GM19023 (cell line): Measurements from ENCODE around the gene SNX12.

Experiments used
- ATAC-seq: cut with Tn5 transposase; IDR thresholded peaks from one replicate; pipeline ENCODE4 v1.9.1; 2021; ENCODE audit warnings: mild to moderate bottlenecking, moderate library complexity; ENCODE audit not compliant: unreplicated experiment

Gene SNX12

DNA sequence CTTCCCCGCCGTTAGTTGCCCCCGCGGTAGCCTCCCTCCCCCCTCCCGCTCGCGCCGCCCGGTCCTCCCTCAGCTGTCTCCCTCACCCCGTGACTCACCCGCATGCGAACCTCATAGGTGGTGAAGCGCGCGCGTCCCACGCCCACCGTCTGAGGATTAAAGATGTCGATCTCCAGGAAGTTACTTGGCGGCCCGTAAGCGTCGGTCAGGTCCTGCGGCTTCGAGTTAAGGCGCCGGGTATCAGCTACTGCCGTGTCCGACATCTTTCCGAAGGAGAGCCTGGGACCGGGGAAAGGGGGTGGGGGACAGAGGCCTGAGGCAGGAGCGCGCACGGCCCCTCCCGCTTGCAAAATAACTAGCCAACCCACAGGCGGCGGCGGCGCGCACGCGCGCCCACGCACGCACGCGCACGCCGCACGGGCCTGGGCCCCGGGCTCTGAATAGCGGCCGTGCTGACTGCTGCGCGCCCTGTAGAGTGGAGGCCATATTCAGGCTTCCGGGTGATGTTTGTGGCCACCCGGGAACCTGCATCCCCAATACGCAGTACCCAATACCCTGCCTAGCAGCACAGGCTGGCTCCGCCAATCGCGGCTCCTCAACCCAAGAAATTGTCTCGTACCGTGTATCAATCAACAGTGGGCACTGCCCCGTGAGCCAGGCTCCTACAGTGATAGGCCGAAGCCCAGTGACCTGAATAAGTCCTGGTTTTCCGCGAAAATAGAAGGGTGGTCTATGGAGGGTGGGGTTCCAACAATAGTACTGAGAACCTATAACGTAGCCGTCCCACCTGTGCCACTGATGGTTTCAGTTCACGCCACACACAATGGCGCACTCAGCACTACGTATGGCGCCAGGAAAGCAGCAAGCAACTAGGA lies at the start of gene SNX12:
Gene SNX12, minus strand, starts transcription at position 291 of the 875 bp plus-strand sequence. Its CDS starts 28 bp downstream, at position 263.
- peak; percentile 94 for ATAC-seq

DNA sequence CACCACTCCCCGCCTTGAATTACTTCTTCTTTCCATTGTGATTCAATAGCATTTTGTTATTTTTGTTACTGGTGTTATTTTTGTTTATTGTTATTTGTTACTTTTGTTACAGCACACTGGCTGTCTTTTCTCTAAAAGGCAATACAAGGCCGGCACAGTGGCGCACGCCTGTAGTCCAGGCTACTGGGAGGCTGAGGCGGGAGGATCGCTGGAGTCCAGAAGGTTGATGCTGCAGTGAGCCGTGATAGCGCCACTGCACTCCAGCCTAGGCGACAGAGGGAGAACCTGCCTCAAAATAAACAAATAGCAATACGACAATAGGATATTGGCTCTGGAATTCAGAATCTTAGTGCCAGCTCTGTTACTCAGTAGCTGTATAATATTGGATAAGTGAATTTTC lies 49.2 kb upstream of the SNX12 start:
- no peak for ATAC-seq

DNA sequence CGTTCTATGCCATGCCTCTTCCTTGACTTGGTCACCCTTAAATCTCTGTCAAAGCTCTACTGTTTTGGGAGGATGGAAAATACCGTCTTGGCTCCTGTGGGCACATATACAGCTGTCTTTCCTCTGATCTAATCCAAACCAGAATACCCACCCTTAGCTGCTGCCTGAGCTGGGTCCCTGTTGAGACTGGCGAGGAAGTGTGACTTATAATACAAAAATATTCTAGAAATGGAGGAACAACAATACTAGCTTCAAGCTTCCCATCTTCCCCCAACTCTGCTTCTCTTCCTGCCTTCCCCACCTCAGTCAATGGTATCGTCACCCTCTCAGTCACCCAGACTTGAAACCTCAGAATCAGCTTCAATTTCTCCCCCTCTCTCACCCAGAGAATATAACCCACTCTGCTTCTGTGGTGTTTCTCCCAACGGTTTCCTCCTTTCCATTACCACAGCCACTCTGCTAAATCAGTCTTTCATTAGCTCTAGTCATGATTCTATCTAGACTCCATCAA lies 43.8 kb upstream of the SNX12 start:
- peak; percentile 21 for ATAC-seq

DNA sequence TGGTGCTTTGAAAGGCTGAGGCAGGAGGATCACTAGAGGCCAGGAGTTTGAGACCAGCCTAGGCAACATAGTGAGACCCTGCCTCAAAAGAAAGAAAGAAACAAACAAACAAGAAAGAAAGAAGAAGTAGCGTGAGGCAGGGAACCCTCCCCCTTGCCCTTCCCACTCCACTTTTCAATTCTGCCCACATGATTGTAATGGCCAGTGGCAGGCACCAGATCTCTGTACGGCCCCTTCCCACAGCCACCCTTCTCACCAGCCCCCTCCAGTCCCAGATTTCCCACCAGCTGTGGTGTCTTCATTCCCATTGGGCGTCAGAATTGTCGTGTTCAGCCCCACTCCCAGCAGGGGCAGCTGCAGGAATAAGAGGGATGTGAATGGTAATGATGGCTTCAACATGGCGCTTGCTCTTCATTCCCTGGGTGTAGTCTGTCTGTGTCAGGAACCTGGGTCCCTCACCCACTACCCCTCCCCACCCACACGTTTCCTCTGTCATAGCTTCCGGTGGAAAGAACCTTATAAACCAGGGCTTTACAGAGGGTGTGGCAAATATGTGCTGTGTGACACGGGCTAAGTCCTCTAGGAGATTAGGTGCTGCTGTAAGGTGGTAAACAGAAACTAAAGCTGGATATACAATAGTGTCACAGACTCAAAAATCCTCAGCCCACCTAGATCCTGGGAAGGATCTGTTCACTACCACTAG lies 43.2 kb upstream of the SNX12 start, which contains the start of gene IL2RG:
Gene IL2RG, minus strand, starts transcription at position 437 of the 703 bp plus-strand sequence. Its CDS starts 38 bp downstream, at position 399.
- peak; percentile 92 for ATAC-seq

DNA sequence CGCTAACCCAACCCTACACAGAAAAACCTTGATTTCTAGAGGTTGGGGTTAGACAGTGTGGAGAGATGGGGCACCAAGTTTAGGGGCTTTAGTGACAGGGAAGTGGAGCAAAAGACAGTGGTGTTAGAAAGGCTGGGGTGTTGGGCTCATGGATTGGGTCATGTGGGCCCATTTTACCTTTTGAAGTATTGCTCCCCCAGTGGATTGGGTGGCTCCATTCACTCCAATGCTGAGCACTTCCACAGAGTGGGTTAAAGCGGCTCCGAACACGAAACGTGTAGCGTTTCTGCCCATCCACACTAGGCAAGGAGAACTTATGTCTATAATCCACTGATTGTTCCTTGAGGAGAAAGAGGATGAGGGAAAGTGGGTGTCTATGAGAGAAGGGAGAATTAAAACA lies 40.9 kb upstream of the SNX12 start:
- no peak for ATAC-seq

DNA sequence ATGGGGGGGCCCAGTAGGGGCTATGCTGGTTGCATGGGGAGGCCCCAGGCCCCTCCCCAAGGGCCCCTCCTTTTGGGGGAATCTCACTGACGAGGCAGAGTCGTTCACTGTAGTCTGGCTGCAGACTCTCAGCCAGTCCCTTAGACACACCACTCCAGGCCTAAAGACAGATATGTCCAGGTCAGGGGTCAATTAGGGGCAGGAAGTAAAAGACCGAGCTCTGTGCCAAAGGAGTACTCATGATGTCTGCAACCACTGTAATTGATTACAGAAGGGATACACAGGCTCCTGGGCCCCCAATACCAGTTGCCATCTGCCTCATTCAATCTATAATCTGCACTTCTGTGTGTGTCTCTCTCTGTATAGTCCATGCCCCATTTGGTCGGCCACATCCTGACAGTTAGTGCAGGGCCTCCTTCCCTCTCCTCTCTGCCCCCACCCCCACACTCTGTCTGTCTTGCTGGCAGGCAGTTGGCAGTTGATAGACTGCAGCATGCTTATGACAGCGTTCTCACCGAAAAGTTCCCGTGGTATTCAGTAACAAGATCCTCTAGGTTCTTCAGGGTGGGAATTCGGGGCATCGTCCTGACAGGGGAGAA lies 39.7 kb upstream of the SNX12 start:
- no peak for ATAC-seq

DNA sequence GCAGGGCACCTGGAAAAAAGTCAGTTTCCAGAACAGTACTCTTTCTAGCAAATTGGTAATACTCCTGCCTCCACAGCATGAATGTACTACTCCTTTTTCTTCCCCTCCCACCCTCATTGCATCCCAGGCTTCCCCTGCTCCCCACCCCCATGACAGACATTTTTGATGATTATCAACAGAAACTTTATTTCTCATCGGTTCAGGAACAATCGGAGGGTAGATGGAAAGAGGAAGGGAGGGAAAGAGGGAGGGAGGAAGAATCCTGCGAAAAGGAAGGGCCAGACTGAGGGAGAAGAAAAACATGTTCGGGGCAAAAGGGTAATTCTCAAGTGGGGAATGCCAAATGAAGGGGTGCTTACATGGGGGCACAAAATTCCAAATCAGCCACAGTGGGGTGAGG lies 39.1 kb upstream of the SNX12 start:
- ATAC-seq = no peak

DNA sequence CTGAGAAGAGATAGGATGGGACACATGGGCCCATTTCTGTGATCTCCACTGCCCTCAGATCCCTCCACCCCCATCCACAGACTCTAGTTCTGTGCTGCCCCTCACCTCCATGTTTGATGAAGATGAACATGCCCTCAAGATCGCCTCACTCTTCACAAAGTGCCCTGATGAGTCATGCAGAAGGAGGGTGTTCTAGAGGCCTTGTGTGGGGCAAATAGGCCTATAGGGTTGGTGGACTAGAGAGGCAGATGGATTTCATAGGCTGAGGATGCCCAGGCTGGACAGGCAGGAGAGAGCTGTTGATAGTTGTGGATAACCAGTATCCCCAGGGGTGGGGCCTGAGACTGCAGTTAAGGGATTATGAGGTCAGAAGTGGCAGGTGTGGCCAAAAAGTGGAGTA lies 38.3 kb upstream of the SNX12 start, which contains the start of gene CXorf65:
Gene CXorf65, minus strand, starts transcription at position 314 of the 400 bp plus-strand sequence. Its CDS starts 184 bp downstream, at position 130.
- ATAC-seq = no peak

- no peak for ATAC-seq
Measured at GRCh38 chrX:71105628-71106027, 37.5 kb upstream of the SNX12 start.

DNA sequence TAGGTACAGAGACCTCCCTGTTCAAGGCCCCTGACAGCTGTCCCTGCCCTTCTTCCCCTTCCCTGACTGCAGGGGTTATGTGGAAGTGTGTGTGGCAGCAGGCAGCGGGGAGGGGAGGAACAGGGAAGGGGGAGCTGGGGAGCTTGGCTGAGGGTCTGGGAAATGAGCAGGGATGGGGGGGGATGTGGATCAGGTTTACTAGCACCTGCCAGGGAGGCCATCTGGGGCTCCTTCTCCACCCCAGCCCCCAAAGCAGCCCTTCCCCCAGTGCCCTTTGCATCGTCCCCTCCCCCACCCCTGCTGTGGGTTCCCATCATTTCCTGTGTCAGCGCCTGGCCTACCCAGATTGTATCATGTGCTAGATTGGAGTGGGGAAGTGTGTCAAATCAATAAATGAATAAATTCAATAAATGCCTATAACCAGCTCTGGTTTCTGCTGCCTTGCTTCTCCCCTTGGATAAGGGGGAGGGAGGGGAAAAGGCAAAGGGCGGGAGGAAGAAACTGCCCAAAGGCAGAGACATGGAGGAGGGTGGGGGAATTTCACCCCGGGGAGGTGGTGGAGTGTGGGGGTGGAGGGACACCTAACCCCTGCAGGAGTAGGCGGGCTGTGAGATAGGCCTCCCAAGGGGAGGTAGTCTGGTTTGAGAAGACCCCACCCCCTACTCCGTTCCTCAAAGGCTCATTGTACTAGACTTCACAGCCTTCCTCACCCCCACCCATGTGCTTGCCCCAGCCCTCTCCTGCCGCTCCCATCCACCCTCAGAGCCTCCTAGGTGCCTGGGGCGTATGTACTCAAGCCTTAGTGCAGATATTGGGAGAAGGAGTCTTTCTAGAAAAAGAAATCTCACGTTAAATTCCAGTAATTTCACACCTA lies 35.2 kb upstream of the SNX12 start:
- ATAC-seq = no peak

DNA sequence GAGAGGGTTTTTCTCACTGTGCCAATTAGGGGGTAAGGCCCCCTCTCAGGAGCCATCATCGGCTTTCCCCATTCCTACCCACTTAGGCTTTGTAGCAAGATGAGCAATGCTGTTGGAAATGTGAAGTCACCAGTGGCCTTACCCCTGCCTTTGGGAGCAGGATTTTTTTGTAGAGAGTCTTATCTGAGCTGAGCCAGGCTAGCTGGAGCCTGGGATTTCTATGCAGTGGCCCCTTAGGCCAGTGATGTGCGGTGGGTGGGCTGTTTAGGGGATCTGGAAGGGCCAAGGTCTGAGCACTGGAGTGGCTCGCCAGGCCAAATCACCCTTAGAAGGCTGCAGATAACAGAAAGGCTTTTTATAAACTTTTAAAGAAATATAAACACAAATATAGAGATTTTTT lies 34.2 kb upstream of the SNX12 start:
- ATAC-seq = no peak

DNA sequence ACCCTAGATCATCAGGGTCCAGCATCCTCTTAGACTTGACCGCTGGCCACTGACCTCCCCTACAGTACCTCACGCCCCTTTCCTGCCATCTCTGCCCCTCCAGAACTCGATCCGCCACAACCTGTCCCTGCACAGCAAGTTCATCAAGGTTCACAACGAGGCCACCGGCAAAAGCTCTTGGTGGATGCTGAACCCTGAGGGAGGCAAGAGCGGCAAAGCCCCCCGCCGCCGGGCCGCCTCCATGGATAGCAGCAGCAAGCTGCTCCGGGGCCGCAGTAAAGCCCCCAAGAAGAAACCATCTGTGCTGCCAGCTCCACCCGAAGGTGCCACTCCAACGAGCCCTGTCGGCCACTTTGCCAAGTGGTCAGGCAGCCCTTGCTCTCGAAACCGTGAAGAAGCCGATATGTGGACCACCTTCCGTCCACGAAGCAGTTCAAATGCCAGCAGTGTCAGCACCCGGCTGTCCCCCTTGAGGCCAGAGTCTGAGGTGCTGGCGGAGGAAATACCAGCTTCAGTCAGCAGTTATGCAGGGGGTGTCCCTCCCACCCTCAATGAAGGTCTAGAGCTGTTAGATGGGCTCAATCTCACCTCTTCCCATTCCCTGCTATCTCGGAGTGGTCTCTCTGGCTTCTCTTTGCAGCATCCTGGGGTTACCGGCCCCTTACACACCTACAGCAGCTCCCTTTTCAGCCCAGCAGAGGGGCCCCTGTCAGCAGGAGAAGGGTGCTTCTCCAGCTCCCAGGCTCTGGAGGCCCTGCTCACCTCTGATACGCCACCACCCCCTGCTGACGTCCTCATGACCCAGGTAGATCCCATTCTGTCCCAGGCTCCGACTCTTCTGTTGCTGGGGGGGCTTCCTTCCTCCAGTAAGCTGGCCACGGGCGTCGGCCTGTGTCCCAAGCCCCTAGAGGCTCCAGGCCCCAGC lies 32.7 kb upstream of the SNX12 start:
- ATAC-seq = no peak

DNA sequence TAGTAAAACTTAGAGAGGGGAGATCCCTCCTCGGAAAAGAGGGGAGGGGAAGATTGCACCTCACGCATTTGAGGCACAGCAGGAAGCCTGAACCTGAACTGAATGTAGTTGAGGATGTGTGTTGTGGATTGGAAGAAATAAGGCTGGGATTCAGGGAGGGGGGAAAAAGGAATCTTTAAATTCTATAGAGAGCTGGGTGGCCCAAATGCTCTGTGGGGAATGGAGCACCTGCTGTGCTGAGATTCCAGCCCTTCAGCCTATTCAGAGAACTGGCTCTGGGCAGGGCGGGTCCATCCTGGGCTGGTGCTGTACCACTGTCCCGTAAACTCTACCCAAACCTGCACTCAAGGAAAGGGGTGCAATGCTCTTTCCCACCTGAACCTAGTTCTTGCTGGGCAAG lies 31.6 kb upstream of the SNX12 start:
- ATAC-seq = no peak

DNA sequence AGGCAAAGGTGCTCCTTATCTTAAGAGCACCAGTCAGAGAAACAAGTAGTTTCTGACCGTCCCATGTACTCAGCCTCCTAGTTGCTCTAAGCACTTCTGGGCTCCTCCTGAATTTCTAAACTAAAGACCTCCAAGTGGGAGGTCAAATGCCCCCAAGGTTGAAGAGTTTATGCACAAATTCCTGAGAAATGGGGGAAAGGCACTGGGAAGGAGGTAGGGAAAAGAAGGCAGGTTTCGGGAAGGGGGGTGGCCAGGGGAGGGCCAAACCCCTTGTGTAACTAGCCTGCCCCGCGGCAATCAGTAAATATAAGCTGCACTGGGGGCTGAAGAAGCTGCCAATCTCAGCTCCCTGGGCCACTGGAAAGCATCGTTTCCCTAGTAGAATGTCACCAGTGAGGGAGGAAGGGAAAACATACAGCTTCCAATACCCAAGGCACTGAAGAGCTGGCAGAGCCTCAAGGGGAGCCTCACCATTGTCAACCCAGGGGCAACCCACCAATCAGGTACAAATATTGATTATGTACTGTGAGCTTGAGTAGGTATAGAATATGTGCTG lies 30.9 kb upstream of the SNX12 start:
- ATAC-seq = no peak

DNA sequence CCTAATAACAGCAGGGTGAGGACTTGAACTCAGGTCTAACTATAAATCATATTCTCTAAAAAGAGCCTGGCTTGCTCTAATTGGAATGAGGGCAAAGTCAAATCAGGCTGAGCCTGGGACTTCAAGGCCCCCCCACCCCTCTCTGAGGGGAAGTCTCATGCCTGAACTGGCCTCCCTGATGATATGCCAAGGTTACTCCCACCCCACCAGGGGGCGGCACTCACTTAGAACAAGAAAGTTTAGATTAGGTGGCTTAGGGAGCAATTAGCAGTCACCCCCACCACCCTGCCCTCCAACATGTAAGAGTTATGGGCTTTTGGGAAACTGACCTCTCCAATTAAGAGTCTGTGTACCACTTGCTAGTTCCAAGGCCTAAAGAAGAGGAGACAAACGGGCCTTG lies 30.2 kb upstream of the SNX12 start:
- ATAC-seq = no peak

DNA sequence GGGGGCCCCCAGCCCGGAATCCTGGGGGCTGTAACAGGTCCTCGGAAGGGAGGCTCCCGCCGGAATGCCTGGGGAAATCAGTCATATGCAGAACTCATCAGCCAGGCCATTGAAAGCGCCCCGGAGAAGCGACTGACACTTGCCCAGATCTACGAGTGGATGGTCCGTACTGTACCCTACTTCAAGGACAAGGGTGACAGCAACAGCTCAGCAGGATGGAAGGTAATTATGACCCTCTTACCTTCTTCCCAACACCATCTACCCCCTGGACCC lies 28.6 kb upstream of the SNX12 start:
- ATAC-seq = no peak

DNA sequence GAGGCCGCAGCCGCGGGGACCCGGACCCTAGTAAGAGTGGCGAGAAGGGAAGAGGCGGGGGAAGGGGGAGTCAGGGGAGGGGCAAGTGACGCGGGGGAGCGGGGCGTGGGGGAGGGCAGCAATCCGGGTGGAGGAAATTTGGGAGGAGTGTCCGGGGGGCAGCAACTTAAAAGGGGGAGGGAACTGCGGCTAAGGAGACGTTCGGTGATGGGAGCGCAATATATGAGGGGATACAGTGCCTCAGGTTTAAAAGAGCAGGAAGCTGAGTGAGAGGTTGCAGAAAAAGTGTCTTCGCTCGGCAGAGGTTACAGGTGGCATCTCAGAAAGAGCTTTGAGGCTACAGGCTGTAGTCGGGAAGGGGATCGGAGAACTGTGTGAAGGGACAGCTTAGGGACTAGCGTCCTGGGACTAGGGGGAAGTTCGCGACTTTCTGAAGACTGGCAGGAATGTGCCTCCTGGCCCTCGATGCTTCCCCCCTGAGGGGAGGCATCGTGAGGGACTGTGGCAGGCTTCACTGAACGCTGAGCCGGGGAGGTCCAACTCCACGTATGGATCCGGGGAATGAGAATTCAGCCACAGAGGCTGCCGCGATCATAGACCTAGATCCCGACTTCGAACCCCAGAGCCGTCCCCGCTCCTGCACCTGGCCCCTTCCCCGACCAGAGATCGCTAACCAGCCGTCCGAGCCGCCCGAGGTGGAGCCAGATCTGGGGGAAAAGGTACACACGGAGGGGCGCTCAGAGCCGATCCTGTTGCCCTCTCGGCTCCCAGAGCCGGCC lies 28.0 kb upstream of the SNX12 start:
- ATAC-seq = peak; percentile 30

DNA sequence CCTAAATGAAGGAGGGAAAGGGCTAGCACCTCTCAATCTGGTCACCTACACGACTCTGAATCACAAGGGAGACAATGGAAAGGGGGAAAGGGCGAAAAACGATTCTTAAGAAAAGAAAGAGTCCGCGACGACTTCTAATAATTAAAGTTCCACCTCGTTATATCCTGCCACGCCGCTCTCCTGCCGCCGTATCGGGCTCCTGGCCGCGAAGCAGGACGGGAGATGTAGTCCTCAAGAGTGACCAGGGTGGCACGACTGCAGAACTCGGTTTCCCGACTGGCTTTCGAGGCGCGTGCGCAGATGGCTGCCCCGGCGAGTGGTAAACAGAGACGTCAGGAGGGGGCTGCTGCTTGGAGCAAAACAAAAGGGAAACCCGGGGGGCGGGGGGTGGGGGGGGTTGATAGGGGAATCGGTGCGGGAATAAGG lies 27.4 kb upstream of the SNX12 start, which contains the start of gene FOXO4:
Gene FOXO4, plus strand, starts transcription at position 297 of the 426 bp plus-strand sequence. CDS start 678 bp downstream, outside the sequence.
- peak; percentile 87 for ATAC-seq
